T-helper 2 cell treated with Interferon-gamma antibody and Interleukin-4, amounts not matched to agents 5 μg/mL and 100 μg/mL, for 36 hours (primary cell): Measurements from ENCODE around the gene CLK3.
A peak's percentile ranks its signal among the peaks of the same experiment; 100 is the strongest.
"Not testable (repeated sequence)": the region's sequence is repeated elsewhere in the genome, so short reads cannot be mapped to it uniquely, and the experiment has no call there.

Experiments used
- DNase-seq: peaks from one replicate; pipeline ENCODE4 v3.0.0; 2021; ENCODE audit warnings: low spot score
- H3K27ac Mint-ChIP-seq: one replicate; pipeline ENCODE4 v1.8.0; 2021; ENCODE audit warnings: mild to moderate bottlenecking, mixed read lengths
- H3K27me3 Mint-ChIP-seq: one replicate; pipeline ENCODE4 v1.8.0; 2021; ENCODE audit warnings: low read depth, mixed read lengths
- H3K36me3 Mint-ChIP-seq: one replicate; pipeline ENCODE4 v1.8.0; 2021; ENCODE audit warnings: low read depth, mixed read lengths
- H3K4me1 Mint-ChIP-seq: one replicate; pipeline ENCODE4 v1.8.0; 2021; ENCODE audit warnings: low read depth, mixed read lengths
- H3K4me3 Mint-ChIP-seq: one replicate; pipeline ENCODE4 v1.8.0; 2022; ENCODE audit warnings: mild to moderate bottlenecking, moderate library complexity, mixed read lengths
- H3K9me3 Mint-ChIP-seq: one replicate; pipeline ENCODE4 v1.8.0; 2021; ENCODE audit warnings: mixed read lengths

CLK3 gene

DNA sequence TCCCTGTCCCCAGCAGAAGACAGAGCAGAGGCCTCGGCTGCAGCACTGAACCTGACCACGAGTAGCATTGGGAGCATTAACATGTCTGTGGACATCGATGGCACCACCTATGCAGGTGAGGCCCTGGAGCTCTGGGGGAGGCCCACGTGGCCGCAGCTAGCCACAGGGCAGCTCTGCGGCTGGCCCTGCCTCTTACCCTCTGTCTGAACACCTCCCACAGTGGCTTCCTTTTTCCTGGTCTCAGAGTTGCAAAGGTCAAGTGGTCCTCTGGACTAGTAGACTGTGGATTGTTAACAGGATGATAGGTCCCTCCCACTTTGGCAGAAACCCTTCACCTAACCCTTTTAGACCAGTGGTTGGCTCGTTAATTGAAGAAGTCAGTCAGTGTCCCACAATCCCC, 22.5 kb upstream of the CLK3 start:
- Mint-ChIP-seq H3K27ac (no peak overlapping the region), H3K4me3 (no peak overlapping the region), H3K36me3 (peaks cover 42% of the 10 kb centered on the region), H3K4me1 (peaks cover 5% of the 10 kb centered on the region), H3K9me3 (no peaks in the 10 kb centered on the region), H3K27me3 (no peaks in the 10 kb centered on the region)
- no peak for DNase-seq

- H3K9me3 Mint-ChIP-seq, result no peaks in the 10 kb centered on the region
- H3K4me1 Mint-ChIP-seq, result peaks cover 16% of the 10 kb centered on the region
- H3K27me3 Mint-ChIP-seq, result no peaks in the 10 kb centered on the region
- H3K36me3 Mint-ChIP-seq, result peaks cover 45% of the 10 kb centered on the region
- no peak overlapping the region for H3K4me3 Mint-ChIP-seq
- no peak for DNase-seq
- H3K27ac Mint-ChIP-seq, result no peak overlapping the region
Measured at GRCh38 chr15:74594455-74594854, 21.2 kb upstream of the CLK3 start.

DNA sequence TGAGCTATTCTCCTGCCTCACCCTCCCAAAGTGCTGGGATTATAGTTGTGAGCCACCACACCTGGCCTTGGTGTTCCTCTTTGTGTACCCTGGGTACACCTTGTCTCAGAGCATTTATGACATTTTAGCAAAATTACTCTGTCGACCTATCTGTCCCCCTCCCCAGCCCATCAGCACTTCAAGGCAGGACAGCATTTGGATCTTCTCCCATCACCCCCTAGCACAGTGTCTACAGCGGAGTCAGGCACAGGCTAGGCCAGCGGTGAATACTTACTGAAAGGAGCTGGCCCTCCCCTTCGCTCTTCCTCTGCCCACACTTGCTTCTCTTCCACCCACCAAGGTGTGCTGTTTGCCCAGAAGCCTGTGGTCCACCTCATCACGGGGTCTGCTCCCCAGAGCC, 20.4 kb upstream of the CLK3 start:
- no peaks in the 10 kb centered on the region for H3K27me3 Mint-ChIP-seq
- H3K27ac Mint-ChIP-seq, result peak overlapping the region; percentile 17
- H3K4me1 Mint-ChIP-seq, result peaks cover 18% of the 10 kb centered on the region
- DNase-seq, result no peak
- H3K36me3 Mint-ChIP-seq, result peaks cover 41% of the 10 kb centered on the region
- no peaks in the 10 kb centered on the region for H3K9me3 Mint-ChIP-seq
- no peak overlapping the region for H3K4me3 Mint-ChIP-seq

- not testable (repeated sequence) for H3K4me3 Mint-ChIP-seq, H3K27ac Mint-ChIP-seq, H3K9me3 Mint-ChIP-seq, H3K27me3 Mint-ChIP-seq, DNase-seq
- Mint-ChIP-seq H3K4me1 (peaks cover 18% of the 10 kb centered on the region), H3K36me3 (peaks cover 34% of the 10 kb centered on the region)
Measured at GRCh38 chr15:74596736-74597135, 18.9 kb upstream of the CLK3 start.

GRCh38 chr15:74597146-74597705, 18.4 kb upstream of the CLK3 start:
- peaks cover 18% of the 10 kb centered on the region for H3K4me1 Mint-ChIP-seq
- H3K9me3 Mint-ChIP-seq, H3K27me3 Mint-ChIP-seq, H3K27ac Mint-ChIP-seq, H3K4me3 Mint-ChIP-seq, DNase-seq: not testable (repeated sequence)
- H3K36me3 Mint-ChIP-seq, result peaks cover 30% of the 10 kb centered on the region

DNA sequence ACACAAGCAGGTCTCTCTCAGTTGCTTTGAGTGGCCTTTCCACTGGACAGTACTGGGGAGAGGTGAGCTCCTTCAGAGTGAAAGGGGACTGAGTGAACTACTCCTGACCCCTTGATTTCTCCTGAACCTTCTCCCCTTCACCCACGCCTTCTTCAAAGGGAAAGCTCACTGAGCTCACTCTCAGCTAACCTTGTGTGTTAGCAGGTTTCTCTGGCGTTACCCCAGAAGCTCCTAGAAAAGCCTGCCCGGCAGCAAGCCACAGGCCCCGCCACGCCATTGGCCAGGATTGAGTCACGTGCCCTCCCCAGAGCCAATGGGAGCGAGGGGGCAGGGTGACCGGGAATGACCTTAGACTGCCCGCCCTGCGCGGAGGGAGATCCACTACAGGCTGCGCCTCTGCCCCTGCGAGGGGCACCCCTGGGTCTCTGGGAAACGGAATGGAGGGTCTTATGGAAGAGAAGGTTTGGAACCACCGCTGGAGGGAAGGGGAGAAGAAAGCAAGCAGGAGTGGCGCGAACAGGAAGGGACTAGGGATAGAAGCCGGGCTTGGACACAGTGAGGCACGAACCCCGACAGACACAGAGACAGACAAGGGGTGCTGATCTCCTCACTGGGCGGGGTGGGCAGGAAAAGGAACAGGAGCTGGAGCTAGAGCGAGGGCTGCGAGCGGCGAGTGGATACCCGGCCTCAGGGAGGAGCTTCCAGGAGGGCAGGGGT, 17.4 kb upstream of the CLK3 start:
- H3K27me3 Mint-ChIP-seq, result no peaks in the 10 kb centered on the region
- peak; percentile 91 for DNase-seq
- H3K27ac Mint-ChIP-seq, result peak overlapping the region; percentile 97
- H3K36me3 Mint-ChIP-seq, result peaks cover 26% of the 10 kb centered on the region
- H3K4me1 Mint-ChIP-seq, result peaks cover 18% of the 10 kb centered on the region
- peak overlapping the region; percentile 96 for H3K4me3 Mint-ChIP-seq
- H3K9me3 Mint-ChIP-seq, result no peaks in the 10 kb centered on the region

DNA sequence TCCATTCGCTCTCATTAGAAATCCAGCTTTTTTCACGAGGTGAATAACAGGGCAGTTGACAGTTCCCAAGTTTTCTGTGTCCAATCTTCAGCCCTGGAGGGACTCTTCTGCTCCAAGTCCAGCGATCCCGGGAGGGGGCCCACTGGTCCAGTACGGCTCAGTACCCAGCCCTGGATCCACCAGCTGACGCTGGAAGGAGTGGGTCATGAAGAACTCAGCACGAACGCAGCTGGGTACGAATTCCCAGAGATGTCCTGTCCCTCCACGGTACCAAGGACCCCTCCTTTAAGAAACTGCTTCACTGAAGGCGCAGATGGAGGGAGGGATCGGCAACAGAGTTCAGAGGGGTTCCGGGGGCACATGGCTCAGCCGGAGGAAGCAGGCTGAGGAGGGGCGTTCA, 16.5 kb upstream of the CLK3 start:
- peaks cover 21% of the 10 kb centered on the region for H3K36me3 Mint-ChIP-seq
- no peaks in the 10 kb centered on the region for H3K9me3 Mint-ChIP-seq
- H3K27ac Mint-ChIP-seq, result no peak overlapping the region
- no peaks in the 10 kb centered on the region for H3K27me3 Mint-ChIP-seq
- peaks cover 18% of the 10 kb centered on the region for H3K4me1 Mint-ChIP-seq
- no peak for DNase-seq
- H3K4me3 Mint-ChIP-seq, result peak overlapping the region; percentile 96

- peaks cover 5% of the 10 kb centered on the region for H3K36me3 Mint-ChIP-seq
Measured at GRCh38 chr15:74603026-74603788, 12.4 kb upstream of the CLK3 start.

DNA sequence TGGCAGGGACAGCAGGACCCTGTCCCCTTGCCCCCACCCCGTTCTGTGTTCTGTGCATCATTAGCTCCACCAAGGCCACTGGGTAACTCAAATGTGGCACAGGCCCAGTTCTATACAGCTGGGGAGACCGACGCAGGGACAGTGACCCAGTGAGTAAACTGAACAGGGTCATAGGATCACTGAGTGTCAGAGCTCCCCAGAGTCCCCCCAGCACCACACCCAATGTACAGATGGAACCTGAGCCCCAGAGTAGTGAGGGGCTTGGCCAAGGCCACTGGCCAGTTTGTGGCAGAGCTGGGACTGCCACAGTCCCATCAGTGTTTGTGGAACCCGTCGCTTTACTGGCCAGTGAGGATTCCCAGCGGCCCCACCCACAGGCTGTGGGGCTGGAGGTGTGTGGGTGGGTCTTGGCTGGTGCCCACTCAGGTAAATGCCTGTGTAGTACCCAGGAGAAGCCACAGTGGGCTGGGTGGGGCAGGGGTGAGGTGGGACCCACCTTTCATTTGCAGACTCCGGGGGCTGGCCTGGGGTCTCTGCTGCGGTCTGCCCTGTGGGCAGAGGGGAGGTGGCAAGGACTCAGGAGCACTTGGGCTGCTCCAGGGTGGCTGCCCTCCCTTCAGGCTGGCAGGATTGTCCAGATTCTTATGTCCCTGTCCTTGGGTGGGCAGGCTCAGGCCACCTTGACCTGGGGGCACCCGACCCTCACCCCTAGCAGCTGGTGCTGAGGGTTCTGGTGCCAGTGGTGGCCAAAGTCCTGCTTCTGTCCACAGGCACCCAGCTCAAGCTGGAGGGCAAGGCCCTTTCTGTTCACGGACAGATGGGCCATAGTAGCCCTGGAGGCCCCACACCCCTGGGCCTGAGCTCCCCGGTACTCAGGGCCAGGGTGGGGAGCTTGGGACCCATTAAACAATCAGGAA, 11.6 kb upstream of the CLK3 start:
- H3K36me3 Mint-ChIP-seq, result no peaks in the 10 kb centered on the region
- no peak overlapping the region for H3K4me3 Mint-ChIP-seq
- H3K4me1 Mint-ChIP-seq, result peaks cover 5% of the 10 kb centered on the region
- H3K27me3 Mint-ChIP-seq, result no peaks in the 10 kb centered on the region
- no peak for DNase-seq
- H3K27ac Mint-ChIP-seq, result no peak overlapping the region
- H3K9me3 Mint-ChIP-seq, result no peaks in the 10 kb centered on the region

More at GRCh38 chr15:74603026-74603788, 12.4 kb upstream of the CLK3 start:
- H3K27me3 Mint-ChIP-seq, result no peaks in the 10 kb centered on the region
- H3K4me3 Mint-ChIP-seq, result no peak overlapping the region
- no peak for DNase-seq
- no peak overlapping the region for H3K27ac Mint-ChIP-seq
- no peaks in the 10 kb centered on the region for H3K9me3 Mint-ChIP-seq
- peaks cover 12% of the 10 kb centered on the region for H3K4me1 Mint-ChIP-seq

- H3K27me3 Mint-ChIP-seq, result no peaks in the 10 kb centered on the region
- no peak overlapping the region for H3K27ac Mint-ChIP-seq
- no peaks in the 10 kb centered on the region for H3K4me1 Mint-ChIP-seq
- no peaks in the 10 kb centered on the region for H3K36me3 Mint-ChIP-seq
- no peaks in the 10 kb centered on the region for H3K9me3 Mint-ChIP-seq
- no peak overlapping the region for H3K4me3 Mint-ChIP-seq
- DNase-seq, result no peak
Measured at GRCh38 chr15:74604983-74605794, 10.4 kb upstream of the CLK3 start.

DNA sequence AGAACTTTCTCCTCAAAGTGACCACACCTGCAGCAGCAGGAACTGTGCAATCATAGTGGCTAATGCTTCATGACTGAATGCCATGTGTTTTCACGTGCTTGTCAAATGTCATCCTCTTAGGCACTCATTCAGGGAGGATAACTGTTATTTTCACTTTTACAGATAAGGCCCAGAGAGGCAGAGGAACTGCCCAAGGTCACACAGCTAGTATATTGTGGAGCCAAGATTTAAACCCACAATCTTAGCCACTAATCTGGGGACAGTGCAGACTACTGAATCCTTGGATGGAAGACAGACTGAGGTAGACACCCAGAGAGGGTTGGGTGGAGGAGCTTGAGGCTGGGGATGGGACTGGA, 9.9 kb upstream of the CLK3 start:
- Mint-ChIP-seq H3K4me3 (no peak overlapping the region), H3K9me3 (no peaks in the 10 kb centered on the region), H3K27ac (no peak overlapping the region), H3K27me3 (no peaks in the 10 kb centered on the region), H3K36me3 (no peaks in the 10 kb centered on the region), H3K4me1 (no peaks in the 10 kb centered on the region)
- DNase-seq, result no peak

DNA sequence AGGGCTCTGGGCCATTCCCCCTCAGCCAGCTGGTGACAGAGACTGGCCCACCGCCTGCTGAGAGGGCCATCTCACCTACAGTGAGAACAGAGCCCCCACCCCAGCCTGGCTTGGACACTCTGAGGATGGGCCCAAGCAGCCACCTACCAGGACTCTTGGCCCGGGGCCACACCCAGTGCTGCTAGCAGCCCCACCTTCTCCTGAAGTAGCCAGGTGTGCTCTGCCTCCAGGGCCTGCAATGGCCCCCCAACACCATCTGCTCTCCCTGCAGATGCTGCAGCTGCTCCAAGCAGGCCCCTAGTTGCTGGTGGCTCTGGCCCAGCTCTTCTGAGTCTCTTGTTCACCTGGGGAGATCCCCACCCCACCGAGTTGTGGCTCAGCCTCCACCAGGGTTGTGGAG, 6.8 kb upstream of the CLK3 start:
- no peaks in the 10 kb centered on the region for H3K9me3 Mint-ChIP-seq
- H3K4me3 Mint-ChIP-seq, result no peak overlapping the region
- DNase-seq, result no peak
- H3K27ac Mint-ChIP-seq, result no peak overlapping the region
- H3K27me3 Mint-ChIP-seq, result no peaks in the 10 kb centered on the region
- no peaks in the 10 kb centered on the region for H3K36me3 Mint-ChIP-seq
- H3K4me1 Mint-ChIP-seq, result peaks cover 2% of the 10 kb centered on the region

- H3K27me3 Mint-ChIP-seq, result no peaks in the 10 kb centered on the region
- DNase-seq, result no peak
- no peaks in the 10 kb centered on the region for H3K9me3 Mint-ChIP-seq
- H3K36me3 Mint-ChIP-seq, result no peaks in the 10 kb centered on the region
- peaks cover 2% of the 10 kb centered on the region for H3K4me1 Mint-ChIP-seq
- H3K4me3 Mint-ChIP-seq, result no peak overlapping the region
- no peak overlapping the region for H3K27ac Mint-ChIP-seq
Measured at GRCh38 chr15:74609938-74610301, 5.7 kb upstream of the CLK3 start.
